ENCODE measurements around the gene LPCAT3. TPM values are rescaled to one million over a fixed set of nuclear protein-coding genes. Genes with fewer than 3 reads are reported as not detected.

The LPCAT3 gene
- total RNA-seq, 8 experiments from 2014 or later = 7.8 to 168 (median 19.7) TPM

DNA sequence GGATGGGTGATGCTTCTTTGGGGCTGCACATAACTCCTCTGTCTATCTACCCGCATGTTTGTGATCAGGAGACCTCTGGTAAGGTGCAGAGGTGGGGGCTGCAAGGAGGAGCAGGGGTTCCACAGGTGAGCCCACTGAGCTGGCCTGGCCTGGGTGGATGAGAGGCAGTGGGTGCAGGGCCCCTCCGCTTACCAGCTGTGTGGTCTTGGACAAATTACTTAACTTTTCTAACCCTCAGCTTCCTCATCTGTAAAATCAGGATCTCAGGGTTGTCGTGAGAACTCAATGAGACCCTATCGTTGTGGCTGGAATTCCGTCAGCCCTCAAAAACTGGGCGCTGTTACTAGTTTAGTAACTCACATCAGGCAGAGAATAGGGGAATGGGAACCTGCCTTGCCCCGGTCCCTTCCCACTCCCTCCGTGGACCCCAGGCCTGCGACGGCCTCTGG lies 59.6 kb downstream of the LPCAT3 start:
- 68 to 88% (median 82%) methylated on average over 2 to 8 of the region's 10 CpGs; no CpG with 5 or more reads in 5 of the 10 experiments for WGBS, 10 experiments
- no peak overlapping the region for H3K4me3 ChIP-seq
- in situ Hi-C loops (cut with MboI; ENCODE audit: low pct_unique_long_range_greater_than_20kb in 2 of 9, low sequenced_read_pairs in 9 of 9, unreplicated experiment in 9 of 9) = loop anchor here in 1 of 9 experiments (25.0 kb wide), 1 partner anchor 154 kb away; the partner anchor contains the start of gene C1RL
- peaks cover 12 to 24% of the 10 kb centered on the region in 2 donors for H3K4me1 ChIP-seq (replicated peaks in 1 of 2)
- no peak for ATAC-seq (replicated peaks in 6 of 8)
- no peak overlapping the region for H3K27ac ChIP-seq

DNA sequence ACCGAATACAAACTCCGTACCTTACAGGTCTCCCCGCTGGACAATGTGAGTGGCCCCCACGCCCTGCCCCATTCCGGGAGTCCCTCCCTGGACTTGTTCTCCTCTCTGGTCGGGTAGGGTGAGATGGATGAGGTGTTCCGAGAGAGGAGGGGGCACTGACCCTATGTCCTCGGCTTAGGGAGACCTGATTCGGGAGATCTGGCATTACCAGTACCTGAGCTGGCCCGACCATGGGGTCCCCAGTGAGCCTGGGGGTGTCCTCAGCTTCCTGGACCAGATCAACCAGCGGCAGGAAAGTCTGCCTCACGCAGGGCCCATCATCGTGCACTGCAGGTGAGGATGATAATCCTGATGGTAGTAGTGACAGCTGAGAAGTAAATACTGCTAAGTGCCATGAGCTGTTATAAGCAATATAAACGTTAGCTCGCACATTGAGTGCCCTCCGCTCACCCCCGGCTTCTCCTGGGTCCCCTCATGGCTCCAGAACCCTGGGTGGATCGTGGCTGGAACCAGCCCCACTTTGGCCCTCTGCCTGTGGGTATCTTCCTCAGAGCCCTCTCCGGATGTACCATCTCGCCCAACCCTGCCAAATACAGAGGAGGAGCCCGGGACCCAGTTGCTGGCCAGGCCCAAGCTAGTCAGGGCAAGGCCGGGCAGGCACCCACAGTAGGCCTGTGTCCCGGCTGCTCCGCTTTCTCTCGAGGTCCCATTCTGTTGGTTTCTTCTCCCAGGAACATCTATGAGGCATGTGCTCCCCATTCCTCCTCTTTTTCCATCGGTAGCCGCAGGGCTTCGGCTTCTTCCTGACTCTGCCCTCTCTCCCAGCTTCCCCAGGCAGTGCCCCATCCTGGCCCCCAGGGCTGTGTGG lies 60.3 kb downstream of the LPCAT3 start:
- H3K4me1 ChIP-seq (replicated peaks in 1 of 2) = peaks cover 12 to 24% of the 10 kb centered on the region in 2 donors
- WGBS, 10 experiments = 67 to 100% (median 82%) methylated on average over 1 to 12 of the region's 28 CpGs; no CpG with 5 or more reads in 2 of the 10 experiments
- ATAC-seq (replicated peaks in 6 of 8) = no peak
- in situ Hi-C loops (cut with MboI; ENCODE audit: low pct_unique_long_range_greater_than_20kb in 2 of 9, low sequenced_read_pairs in 9 of 9, unreplicated experiment in 9 of 9) = loop anchor here in 1 of 9 experiments (25.0 kb wide), 1 partner anchor 154 kb away; the partner anchor contains the start of gene C1RL
- H3K27ac ChIP-seq = no peak overlapping the region
- H3K4me3 ChIP-seq = no peak overlapping the region

DNA sequence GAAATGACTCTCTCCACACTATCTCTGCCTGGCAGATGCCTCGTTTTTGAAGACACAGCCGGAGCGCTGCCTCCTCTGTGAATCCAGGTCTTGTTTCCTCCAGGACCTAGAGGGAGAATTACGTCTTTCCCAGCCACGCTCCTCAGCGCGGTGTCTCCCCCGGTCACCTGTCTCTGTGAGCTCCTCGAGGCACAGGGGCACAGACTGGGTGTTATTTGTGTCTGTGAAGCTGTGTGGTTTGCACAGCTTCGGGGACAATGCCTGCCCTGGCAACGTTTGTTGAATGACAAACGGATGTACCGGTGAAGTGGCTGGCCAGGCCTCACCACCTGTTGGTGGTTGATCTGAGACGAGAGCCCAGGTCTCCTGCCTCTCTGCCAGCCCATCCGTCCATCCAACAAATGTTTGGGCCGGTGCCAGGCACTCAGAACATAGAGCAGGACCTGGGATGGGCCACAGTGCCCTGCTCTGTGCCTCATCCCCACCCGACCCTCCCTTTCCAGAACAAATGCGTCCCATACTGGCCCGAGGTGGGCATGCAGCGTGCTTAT lies 61.0 kb downstream of the LPCAT3 start:
- WGBS, 10 experiments = 32 to 90% (median 58%) methylated on average over 2 to 6 of the region's 20 CpGs; no CpG with 5 or more reads in 5 of the 10 experiments
- Histone ChIP-seq H3K27ac (no peak overlapping the region), H3K4me1 (replicated peaks in 1 of 2) (peaks cover 9 to 16% of the 10 kb centered on the region in 2 donors), H3K4me3 (no peak overlapping the region)
- no peak for ATAC-seq (replicated peaks in 6 of 8)
- in situ Hi-C loops (cut with MboI; ENCODE audit: low pct_unique_long_range_greater_than_20kb in 2 of 9, low sequenced_read_pairs in 9 of 9, unreplicated experiment in 9 of 9) = loop anchor here in 1 of 9 experiments (25.0 kb wide), 1 partner anchor 155 kb away; the partner anchor contains the start of gene C1RL

DNA sequence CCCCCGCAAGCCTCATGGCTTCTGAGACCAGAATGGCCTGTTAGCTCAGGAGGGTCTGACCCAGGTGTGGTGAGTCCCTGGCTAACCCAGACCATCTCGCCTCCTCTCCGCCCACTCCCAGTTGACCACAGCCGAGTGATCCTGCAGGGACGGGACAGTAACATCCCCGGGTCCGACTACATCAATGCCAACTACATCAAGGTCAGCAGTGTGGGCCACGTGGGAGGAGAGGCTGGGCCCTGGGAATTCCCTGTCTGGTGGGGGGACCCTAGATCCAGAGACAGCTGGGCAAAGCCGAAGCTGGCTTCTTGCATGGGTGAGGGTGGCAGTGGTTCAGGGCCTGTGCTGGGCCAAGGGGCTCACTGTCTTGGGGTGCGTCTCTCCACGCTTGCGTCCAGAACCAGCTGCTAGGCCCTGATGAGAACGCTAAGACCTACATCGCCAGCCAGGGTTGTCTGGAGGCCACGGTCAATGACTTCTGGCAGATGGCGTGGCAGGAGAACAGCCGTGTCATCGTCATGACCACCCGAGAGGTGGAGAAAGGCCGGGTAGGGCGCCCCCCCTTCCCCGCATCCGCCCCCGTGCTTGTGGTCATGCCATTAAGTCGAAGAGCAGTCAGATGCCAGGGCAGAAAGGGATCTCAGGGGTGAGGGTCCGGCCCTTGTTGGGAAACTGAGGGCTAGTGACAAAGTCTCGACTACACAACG lies 62.1 kb downstream of the LPCAT3 start:
- Histone ChIP-seq H3K4me3 (no peak overlapping the region), H3K4me1 (replicated peaks in 1 of 2) (peaks cover 0 to 6% of the 10 kb centered on the region in 2 donors), H3K27ac (no peak overlapping the region)
- WGBS, 10 experiments = 50 to 80% (median 58%) methylated on average over 1 to 5 of the region's 28 CpGs; no CpG with 5 or more reads in 7 of the 10 experiments
- in situ Hi-C loops (cut with MboI; ENCODE audit: low pct_unique_long_range_greater_than_20kb in 2 of 9, low sequenced_read_pairs in 9 of 9, unreplicated experiment in 9 of 9) = loop anchor here in 1 of 9 experiments (25.0 kb wide), 1 partner anchor 156 kb away; the partner anchor contains the start of gene C1RL
- ATAC-seq (replicated peaks in 6 of 8) = no peak

DNA sequence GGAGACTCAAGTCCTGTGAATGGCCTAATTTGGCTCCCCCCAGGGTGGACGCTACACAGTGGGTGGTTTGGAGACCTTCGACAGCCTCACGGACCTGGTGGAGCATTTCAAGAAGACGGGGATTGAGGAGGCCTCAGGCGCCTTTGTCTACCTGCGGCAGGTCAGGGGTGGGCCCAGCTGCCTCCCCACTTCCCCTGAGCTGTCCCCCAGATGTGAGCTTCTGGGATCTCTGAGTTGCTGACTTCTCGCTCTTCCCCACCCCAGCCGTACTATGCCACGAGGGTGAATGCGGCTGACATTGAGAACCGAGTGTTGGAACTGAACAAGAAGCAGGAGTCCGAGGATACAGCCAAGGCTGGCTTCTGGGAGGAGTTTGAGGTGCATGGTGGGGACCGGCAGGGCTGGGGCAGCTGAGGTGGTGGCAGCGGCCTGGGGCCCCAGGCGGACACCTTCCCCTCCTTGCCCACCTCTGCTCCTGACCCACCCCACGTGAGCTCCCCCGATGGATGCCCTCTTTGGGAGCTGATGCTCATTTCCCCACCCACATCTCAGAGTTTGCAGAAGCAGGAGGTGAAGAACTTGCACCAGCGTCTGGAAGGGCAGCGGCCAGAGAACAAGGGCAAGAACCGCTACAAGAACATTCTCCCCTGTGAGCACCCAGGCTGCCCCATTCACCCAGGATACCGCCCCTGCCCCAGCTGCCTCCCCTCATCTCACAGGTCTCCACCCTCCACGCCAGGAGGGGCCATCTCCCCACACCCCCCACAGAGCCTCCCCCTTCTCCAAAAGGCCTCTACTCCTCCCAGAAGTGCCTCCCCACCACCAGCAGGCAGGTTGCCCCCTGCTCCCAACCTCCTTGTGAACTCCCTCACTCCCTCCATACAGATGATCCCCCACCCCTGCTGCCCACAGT lies 62.9 kb downstream of the LPCAT3 start:
- WGBS, 10 experiments = 62 to 93% (median 85%) methylated on average over 1 to 9 of the region's 22 CpGs; no CpG with 5 or more reads in 6 of the 10 experiments
- no peak overlapping the region for H3K4me3 ChIP-seq
- peaks cover 0 to 6% of the 10 kb centered on the region in 2 donors for H3K4me1 ChIP-seq (replicated peaks in 1 of 2)
- no peak for ATAC-seq (replicated peaks in 6 of 8)
- in situ Hi-C loops (cut with MboI; ENCODE audit: low pct_unique_long_range_greater_than_20kb in 2 of 9, low sequenced_read_pairs in 9 of 9, unreplicated experiment in 9 of 9) = loop anchor here in 1 of 9 experiments (25.0 kb wide), 1 partner anchor 157 kb away; the partner anchor contains the start of gene C1RL
- no peak overlapping the region for H3K27ac ChIP-seq

DNA sequence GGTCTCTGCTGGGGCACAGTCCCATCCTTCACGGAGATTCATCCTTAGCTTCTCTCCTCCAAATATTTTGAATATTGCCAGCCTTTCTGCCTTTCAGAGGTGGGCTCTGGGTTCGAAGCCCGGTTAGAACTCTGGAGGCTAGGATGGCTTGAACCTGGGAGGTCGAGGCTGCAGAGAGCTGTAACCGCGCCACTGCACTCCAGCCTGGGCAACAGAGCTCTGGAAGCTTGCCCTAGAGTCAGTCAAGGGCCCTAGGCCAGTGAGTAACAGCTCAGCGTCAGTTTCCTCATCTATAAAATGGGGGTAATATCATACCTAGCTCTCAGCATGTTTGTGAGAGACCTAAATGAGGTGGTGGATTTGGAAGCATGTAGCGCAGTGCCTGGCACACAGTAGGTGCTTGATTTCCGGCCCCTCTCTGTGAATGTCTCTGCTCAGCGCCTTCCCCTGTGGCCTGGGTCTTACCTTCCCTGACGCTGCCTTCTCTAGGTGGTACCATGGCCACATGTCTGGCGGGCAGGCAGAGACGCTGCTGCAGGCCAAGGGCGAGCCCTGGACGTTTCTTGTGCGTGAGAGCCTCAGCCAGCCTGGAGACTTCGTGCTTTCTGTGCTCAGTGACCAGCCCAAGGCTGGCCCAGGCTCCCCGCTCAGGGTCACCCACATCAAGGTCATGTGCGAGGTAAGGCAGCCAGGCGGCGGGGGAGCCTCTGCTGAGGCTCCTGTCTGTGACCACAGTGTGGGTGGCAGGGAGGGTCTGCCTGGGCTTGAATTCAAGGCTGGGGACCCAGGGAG lies 63.8 kb downstream of the LPCAT3 start:
- peaks cover 0 to 6% of the 10 kb centered on the region in 2 donors for H3K4me1 ChIP-seq (replicated peaks in 1 of 2)
- ATAC-seq (replicated peaks in 6 of 8) = no peak
- WGBS, 10 experiments = 67 to 94% (median 90%) methylated on average over 1 to 9 of the region's 21 CpGs; no CpG with 5 or more reads in 2 of the 10 experiments
- no peak overlapping the region for H3K27ac ChIP-seq
- in situ Hi-C loops (cut with MboI; ENCODE audit: low pct_unique_long_range_greater_than_20kb in 2 of 9, low sequenced_read_pairs in 9 of 9, unreplicated experiment in 9 of 9) = loop anchor here in 1 of 9 experiments (25.0 kb wide), 1 partner anchor 158 kb away; the partner anchor contains the start of gene C1RL
- H3K4me3 ChIP-seq = no peak overlapping the region

DNA sequence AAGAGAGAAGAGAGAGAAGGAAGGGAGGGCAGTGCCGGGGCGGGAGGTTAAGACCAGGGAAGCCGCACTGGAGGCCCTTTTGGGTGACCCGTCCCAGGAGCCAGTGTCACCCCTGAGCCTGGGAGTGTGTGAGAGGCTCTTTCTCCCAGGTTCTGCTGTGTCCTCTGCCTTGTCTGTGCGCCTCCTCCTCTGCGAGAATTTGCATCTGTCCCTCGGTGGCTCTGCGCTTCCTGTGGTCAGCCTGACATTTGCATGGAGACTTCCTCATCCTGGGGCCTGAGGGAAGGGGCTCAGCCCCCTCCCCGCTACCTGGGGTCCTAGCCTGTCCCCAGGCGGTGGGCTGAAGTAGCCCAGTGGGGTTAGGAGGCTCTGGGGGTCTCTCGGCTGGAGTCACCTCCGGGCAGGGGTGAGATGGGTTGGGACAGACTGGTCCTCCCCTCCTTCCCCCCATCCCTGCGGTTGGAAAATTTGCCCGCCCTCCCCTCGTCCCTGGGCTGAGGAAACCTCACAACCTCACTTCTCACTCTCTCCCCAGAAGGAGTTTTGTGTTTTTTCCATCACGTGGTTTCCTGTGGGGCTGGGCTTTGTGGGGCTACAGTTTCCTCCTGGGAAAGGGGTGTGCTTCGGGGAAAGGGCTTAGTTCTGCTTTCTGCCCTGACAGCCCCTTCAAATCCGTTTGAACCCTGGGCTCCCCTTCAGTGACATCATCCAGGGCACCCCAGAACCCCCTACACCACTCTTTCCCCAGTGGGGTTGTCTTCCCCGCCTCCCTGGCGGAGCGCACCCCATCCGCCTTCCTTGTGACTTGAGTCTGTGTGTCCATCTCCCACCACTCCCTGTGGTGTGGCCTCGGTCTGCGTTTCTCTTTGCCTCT lies 64.6 kb downstream of the LPCAT3 start:
- whole genome bisulfite sequencing, 10 experiments = 40 to 100% (median 66%) methylated on average over 1 to 7 of the region's 24 CpGs; no CpG with 5 or more reads in 5 of the 10 experiments
- in situ Hi-C loops (cut with MboI; ENCODE audit: low pct_unique_long_range_greater_than_20kb in 2 of 9, low sequenced_read_pairs in 9 of 9, unreplicated experiment in 9 of 9) = loop anchor here in 1 of 9 experiments (25.0 kb wide), 1 partner anchor 159 kb away; the partner anchor contains the start of gene C1RL
- Histone ChIP-seq H3K27ac (no peak overlapping the region), H3K4me3 (no peak overlapping the region), H3K4me1 (replicated peaks in 1 of 2) (peaks cover 0 to 6% of the 10 kb centered on the region in 2 donors)
- peak in 3 of 8 experiments; percentile 4 to 38 (median 31) for ATAC-seq (replicated peaks in 6 of 8)

DNA sequence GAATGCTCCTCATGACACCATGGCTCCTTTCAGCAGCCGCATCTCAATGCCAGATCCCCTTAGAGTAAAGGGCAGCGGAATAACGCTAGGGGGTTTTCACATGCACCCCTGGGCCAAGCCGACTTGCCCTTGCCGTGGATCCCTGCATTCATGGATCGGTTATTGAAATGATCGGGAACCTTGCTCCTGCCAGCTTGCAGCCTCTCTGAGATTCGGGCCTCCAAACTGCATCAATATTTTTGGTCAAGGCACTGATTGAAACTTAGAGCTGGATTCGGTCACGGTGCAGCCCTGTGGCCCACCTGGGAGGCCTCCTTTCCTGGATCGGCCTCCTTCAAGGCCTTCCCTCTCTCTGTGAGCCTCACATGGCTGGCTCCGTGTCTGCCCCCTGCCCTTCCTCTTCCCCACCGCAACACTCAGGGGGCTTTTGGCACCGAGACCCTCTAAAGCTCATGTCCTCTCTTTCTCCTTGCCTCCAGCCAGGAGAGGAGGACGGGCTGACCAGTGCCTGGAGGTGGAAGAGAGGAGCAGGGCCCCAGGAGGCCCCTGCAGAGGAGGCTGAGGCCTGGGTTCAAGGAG lies 65.3 kb downstream of the LPCAT3 start:
- Histone ChIP-seq H3K4me1 (replicated peaks in 1 of 2) (peaks cover 0 to 6% of the 10 kb centered on the region in 2 donors), H3K4me3 (no peak overlapping the region), H3K27ac (no peak overlapping the region)
- 70 to 100% (median 93%) methylated on average over 1 to 7 of the region's 15 CpGs; no CpG with 5 or more reads in 3 of the 10 experiments for WGBS, 10 experiments
- ATAC-seq (replicated peaks in 6 of 8) = no peak
- in situ Hi-C loops (cut with MboI; ENCODE audit: low pct_unique_long_range_greater_than_20kb in 2 of 9, low sequenced_read_pairs in 9 of 9, unreplicated experiment in 9 of 9) = loop anchor here in 1 of 9 experiments (25.0 kb wide), 1 partner anchor 159 kb away; the partner anchor contains the start of gene C1RL

DNA sequence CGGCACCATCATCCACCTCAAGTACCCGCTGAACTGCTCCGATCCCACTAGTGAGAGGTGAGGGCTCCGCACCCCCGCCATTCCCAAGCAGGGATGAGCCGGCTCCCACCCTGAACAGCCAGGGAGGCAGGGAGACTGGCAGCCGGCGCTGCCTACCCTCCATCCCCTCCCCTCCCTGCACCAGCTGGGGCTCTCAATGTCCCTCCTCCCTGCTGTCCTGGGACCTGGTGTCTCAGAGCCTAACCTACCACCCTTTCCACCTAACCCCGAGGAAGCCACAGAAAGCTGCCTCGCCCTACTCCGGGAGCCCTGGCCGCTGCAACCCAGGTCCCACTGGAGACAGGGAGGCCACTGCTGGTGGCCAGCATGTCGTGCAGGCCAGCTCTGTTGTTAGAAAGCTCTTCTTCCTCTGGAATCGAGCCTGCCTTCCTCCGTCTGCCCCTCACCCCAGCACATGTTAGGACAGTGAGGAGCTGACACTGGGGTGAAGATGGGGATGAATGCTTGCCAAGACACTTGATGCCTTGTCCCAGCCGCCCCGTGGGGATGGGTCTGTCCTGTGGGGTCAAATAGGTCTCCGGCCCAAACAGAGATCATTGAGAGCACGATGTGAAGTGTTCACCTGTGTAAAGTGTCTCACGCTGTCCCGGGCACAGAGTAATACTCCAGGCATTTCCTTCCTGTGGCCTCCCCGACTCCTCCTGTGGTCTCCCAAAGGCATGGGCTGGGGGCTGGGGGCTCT lies 66.0 kb downstream of the LPCAT3 start:
- Histone ChIP-seq H3K4me3 (no peak overlapping the region), H3K4me1 (replicated peaks in 1 of 2) (peaks cover 0 to 6% of the 10 kb centered on the region in 2 donors), H3K27ac (no peak overlapping the region)
- in situ Hi-C loops (cut with MboI; ENCODE audit: low pct_unique_long_range_greater_than_20kb in 2 of 9, low sequenced_read_pairs in 9 of 9, unreplicated experiment in 9 of 9) = loop anchor here in 1 of 9 experiments (25.0 kb wide), 1 partner anchor 160 kb away; the partner anchor contains the start of gene C1RL
- 86 to 100% (median 87%) methylated on average over 1 to 4 of the region's 22 CpGs; no CpG with 5 or more reads in 6 of the 10 experiments for WGBS, 10 experiments
- ATAC-seq (replicated peaks in 6 of 8) = no peak

Measured in motor neuron (in vitro differentiated cells).